HEK293 (cell line): ENCODE results near the gene KLK4.

Source experiments
- CTCF ChIA-PET: fragments of 350-600 bp; formaldehyde crosslinking; extraction: SDS; loops from one replicate; lab custom pipeline; 2021; ENCODE audit warnings: antibody characterized with exemption; lab: Yijun Ruan, JAX
- POLR2A ChIA-PET: fragments of 300-600 bp; formaldehyde crosslinking; extraction: SDS; loops from one replicate; lab custom pipeline; 2020; ENCODE audit warnings: antibody characterized with exemption, inconsistent platforms; lab: Yijun Ruan, JAX
- H3K27ac ChIP-seq: fragments of 200-500 bp; sonication (Bioruptor generic); 2 replicates; pipeline ENCODE4 v1.5.1; 2014; ENCODE audit warnings: low read depth, low read length, control low read depth, inconsistent platforms; ENCODE audit errors: extremely low read depth
- H3K36me3 ChIP-seq, 2 experiments: fragments of 200-500 bp in 1 of 2; sonication (Bioruptor generic) in 1 of 2; 1 replicate in 1 of 2; 2 replicates in 1 of 2; pipeline ENCODE4 v1.5.1; 2014 to 2017; ENCODE audit warnings: inconsistent platforms in 2 of 2, low read length in 2 of 2; ENCODE audit not compliant: control insufficient read depth in 2 of 2, insufficient read depth in 1 of 2
- H3K4me1 ChIP-seq: fragments of 200-500 bp; sonication (Bioruptor generic); 2 replicates; pipeline ENCODE4 v1.5.1; 2014; ENCODE audit warnings: mild to moderate bottlenecking, low read length, inconsistent platforms; ENCODE audit not compliant: control insufficient read depth, insufficient read depth
- H3K4me3 ChIP-seq: 2 replicates; pipeline ENCODE4 v1.5.1; 2011; ENCODE audit warnings: low read depth, mild to moderate bottlenecking, control low read depth, low read length, moderate library complexity
- H3K9me3 ChIP-seq: fragments of 200-500 bp; sonication (Bioruptor generic); 2 replicates; pipeline ENCODE4 v1.5.1; 2014; ENCODE audit warnings: low read depth, low read length, inconsistent platforms; ENCODE audit not compliant: control insufficient read depth, insufficient read depth
- GLI4 ChIP-seq: fragments of 450-650 bp; formaldehyde crosslinking; IDR thresholded peaks from 2 replicates; pipeline ENCODE4 v1.5.1; 2016; ENCODE audit warnings: missing biosample characterization, missing genetic modification characterization
- IKZF3 ChIP-seq: fragments of 450-650 bp; IDR thresholded peaks from 2 replicates; pipeline ENCODE4 v1.5.0; 2018; ENCODE audit warnings: missing biosample characterization, mild to moderate bottlenecking, missing genetic modification characterization, moderate library complexity
- MEIS1 ChIP-seq: sonication (generic); formaldehyde crosslinking; IDR thresholded peaks from 2 replicates; pipeline ENCODE4 v1.8.1; 2022; ENCODE audit warnings: missing genetic modification reagents, mild to moderate bottlenecking, borderline replicate concordance
- OVOL3 ChIP-seq: fragments of 450-650 bp; formaldehyde crosslinking; IDR thresholded peaks from 2 replicates; pipeline ENCODE4 v1.5.1; 2016; ENCODE audit warnings: missing biosample characterization, missing genetic modification characterization
- ZBTB26 ChIP-seq: fragments of 450-650 bp; formaldehyde crosslinking; optimal IDR thresholded peaks from 2 replicates; pipeline ENCODE3; 2016; ENCODE audit warnings: missing biosample characterization, mild to moderate bottlenecking, missing genetic modification characterization
- ZBTB44 ChIP-seq: fragments of 450-650 bp; IDR thresholded peaks from 2 replicates; pipeline ENCODE4 v1.5.1; 2018; ENCODE audit warnings: missing biosample characterization, mild to moderate bottlenecking, missing genetic modification characterization
- ZBTB8A ChIP-seq: fragments of 450-650 bp; formaldehyde crosslinking; IDR thresholded peaks from 2 replicates; pipeline ENCODE4 v1.5.1; 2016; ENCODE audit warnings: missing biosample characterization, missing genetic modification characterization
- ZFP37 ChIP-seq: fragments of 450-650 bp; formaldehyde crosslinking; IDR thresholded peaks from 2 replicates; pipeline ENCODE4 v1.5.1; 2016; ENCODE audit warnings: missing biosample characterization, missing genetic modification characterization
- ZFP41 ChIP-seq: fragments of 450-650 bp; formaldehyde crosslinking; IDR thresholded peaks from 2 replicates; pipeline ENCODE4 v1.5.1; 2016; ENCODE audit warnings: missing biosample characterization, missing genetic modification characterization, borderline replicate concordance
- ZNF114 ChIP-seq: fragments of 450-650 bp; formaldehyde crosslinking; IDR thresholded peaks from 2 replicates; pipeline ENCODE4 v1.5.0; 2017; ENCODE audit warnings: missing biosample characterization, missing genetic modification characterization
- ZNF169 ChIP-seq: fragments of 450-650 bp; formaldehyde crosslinking; IDR thresholded peaks from 2 replicates; pipeline ENCODE4 v1.5.1; 2016; ENCODE audit warnings: missing biosample characterization, missing genetic modification characterization
- ZNF184 ChIP-seq: fragments of 450-650 bp; IDR thresholded peaks from 2 replicates; pipeline ENCODE4 v1.5.1; 2018; ENCODE audit warnings: missing biosample characterization, mild to moderate bottlenecking, missing genetic modification characterization
- ZNF239 ChIP-seq: fragments of 450-650 bp; formaldehyde crosslinking; IDR thresholded peaks from 2 replicates; pipeline ENCODE4 v1.5.1; 2016; ENCODE audit warnings: missing biosample characterization, missing genetic modification characterization
- ZNF266 ChIP-seq: fragments of 450-650 bp; formaldehyde crosslinking; IDR thresholded peaks from 2 replicates; pipeline ENCODE4 v1.5.1; 2016; ENCODE audit warnings: missing biosample characterization, missing genetic modification characterization, low read depth
- ZNF423 ChIP-seq: fragments of 450-650 bp; formaldehyde crosslinking; IDR thresholded peaks from 2 replicates; pipeline ENCODE4 v1.5.1; 2016; ENCODE audit warnings: missing biosample characterization, missing genetic modification characterization
- ZNF596 ChIP-seq: fragments of 450-650 bp; IDR thresholded peaks from 2 replicates; pipeline ENCODE4 v1.5.0; 2018; ENCODE audit warnings: missing biosample characterization, mild to moderate bottlenecking, missing genetic modification characterization, moderate library complexity
- ZNF645 ChIP-seq: fragments of 450-650 bp; formaldehyde crosslinking; IDR thresholded peaks from 2 replicates; pipeline ENCODE4; 2016; ENCODE audit warnings: missing biosample characterization, missing genetic modification characterization
- ZNF677 ChIP-seq: fragments of 450-650 bp; IDR thresholded peaks from 2 replicates; pipeline ENCODE4 v1.5.0; 2018; ENCODE audit warnings: missing biosample characterization, mild to moderate bottlenecking, missing genetic modification characterization, moderate library complexity
- ZNF792 ChIP-seq: fragments of 450-650 bp; formaldehyde crosslinking; IDR thresholded peaks from 2 replicates; pipeline ENCODE4 v1.5.1; 2016; ENCODE audit warnings: missing biosample characterization, missing genetic modification characterization
- TF ChIP-seq, protein P1 (sequence below): fragments of 450-650 bp; formaldehyde crosslinking; IDR thresholded peaks from 2 replicates; pipeline ENCODE4 v1.5.1; 2016; ENCODE audit warnings: missing biosample characterization, missing genetic modification characterization, borderline replicate concordance
- TF ChIP-seq, protein P2 (sequence below): fragments of 450-650 bp; formaldehyde crosslinking; IDR thresholded peaks from 2 replicates; pipeline ENCODE4 v1.5.1; 2016; ENCODE audit warnings: missing biosample characterization, missing genetic modification characterization
- TF ChIP-seq, protein P3 (sequence below): fragments of 450-650 bp; formaldehyde crosslinking; IDR thresholded peaks from 2 replicates; pipeline ENCODE4 v1.5.1; 2016; ENCODE audit warnings: missing biosample characterization, missing genetic modification characterization
- TF ChIP-seq, protein P4 (sequence below): fragments of 450-650 bp; formaldehyde crosslinking; IDR thresholded peaks from 2 replicates; pipeline ENCODE4 v1.5.1; 2016; ENCODE audit warnings: missing biosample characterization, missing genetic modification characterization

KLK4 gene

GRCh38 chr19:50931023-50931422, 19.8 kb upstream of the KLK4 start (continued):
- TF ChIP-seq, protein P1, sequence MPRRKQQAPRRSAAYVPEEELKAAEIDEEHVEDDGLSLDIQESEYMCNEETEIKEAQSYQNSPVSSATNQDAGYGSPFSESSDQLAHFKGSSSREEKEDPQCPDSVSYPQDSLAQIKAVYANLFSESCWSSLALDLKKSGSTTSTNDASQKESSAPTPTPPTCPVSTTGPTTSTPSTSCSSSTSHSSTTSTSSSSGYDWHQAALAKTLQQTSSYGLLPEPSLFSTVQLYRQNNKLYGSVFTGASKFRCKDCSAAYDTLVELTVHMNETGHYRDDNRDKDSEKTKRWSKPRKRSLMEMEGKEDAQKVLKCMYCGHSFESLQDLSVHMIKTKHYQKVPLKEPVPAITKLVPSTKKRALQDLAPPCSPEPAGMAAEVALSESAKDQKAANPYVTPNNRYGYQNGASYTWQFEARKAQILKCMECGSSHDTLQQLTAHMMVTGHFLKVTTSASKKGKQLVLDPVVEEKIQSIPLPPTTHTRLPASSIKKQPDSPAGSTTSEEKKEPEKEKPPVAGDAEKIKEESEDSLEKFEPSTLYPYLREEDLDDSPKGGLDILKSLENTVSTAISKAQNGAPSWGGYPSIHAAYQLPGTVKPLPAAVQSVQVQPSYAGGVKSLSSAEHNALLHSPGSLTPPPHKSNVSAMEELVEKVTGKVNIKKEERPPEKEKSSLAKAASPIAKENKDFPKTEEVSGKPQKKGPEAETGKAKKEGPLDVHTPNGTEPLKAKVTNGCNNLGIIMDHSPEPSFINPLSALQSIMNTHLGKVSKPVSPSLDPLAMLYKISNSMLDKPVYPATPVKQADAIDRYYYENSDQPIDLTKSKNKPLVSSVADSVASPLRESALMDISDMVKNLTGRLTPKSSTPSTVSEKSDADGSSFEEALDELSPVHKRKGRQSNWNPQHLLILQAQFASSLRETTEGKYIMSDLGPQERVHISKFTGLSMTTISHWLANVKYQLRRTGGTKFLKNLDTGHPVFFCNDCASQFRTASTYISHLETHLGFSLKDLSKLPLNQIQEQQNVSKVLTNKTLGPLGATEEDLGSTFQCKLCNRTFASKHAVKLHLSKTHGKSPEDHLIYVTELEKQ (tag by site-specific recombination) = no peak
- no peak for TF ChIP-seq IKZF3 (tag by site-specific recombination)
- no peak for TF ChIP-seq ZFP37
- no peak for TF ChIP-seq MEIS1 (CRISPR knock-in tag)
- no peak for TF ChIP-seq OVOL3 (tag by site-specific recombination)
- no peak for TF ChIP-seq ZNF239 (tag by site-specific recombination)
- no peak for TF ChIP-seq ZNF266
- TF ChIP-seq ZNF596 (tag by site-specific recombination) = peak; percentile 72
- no peak for TF ChIP-seq ZFP41 (tag by site-specific recombination)
- no peak for TF ChIP-seq ZNF114 (tag by site-specific recombination)
- TF ChIP-seq ZBTB44 (tag by site-specific recombination) = no peak

DNA sequence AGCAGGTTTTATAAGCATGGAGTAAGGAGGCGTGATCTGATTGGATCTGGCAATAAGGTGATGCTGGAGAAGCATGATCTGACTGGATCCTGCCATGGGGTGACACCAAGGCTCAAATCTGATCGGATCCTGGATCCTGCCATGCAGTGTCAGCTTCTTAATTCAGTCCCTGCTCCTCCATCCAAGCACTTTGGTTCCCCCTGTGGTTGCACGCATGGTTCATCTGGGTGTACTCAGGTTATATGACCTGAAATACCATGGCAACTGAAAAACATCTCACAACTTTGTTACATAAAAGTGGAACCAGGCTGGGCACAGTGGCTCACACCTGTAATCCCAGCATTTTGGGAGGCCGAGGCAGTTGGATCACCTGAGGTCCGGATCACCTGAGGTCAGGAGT, 17.6 kb upstream of the KLK4 start:
- no peak overlapping the region for H3K27ac ChIP-seq
- POLR2A ChIA-PET = no interaction called here
- H3K36me3 ChIP-seq = no peaks in the 10 kb centered on the region
- CTCF ChIA-PET = interaction anchor here (0.5 to 1.6 kb wide), 6 partner anchors 11 to 168 kb away, joined by 3 to 5 read pairs (median 3); no protein-coding TSS in a partner anchor
- TF ChIP-seq ZNF184 (tag by site-specific recombination) (no peak), ZNF423 (tag by site-specific recombination) (no peak), GLI4 (tag by site-specific recombination) (no peak), ZBTB26 (tag by site-specific recombination) (no peak), ZNF792 (tag by site-specific recombination) (no peak), MEIS1 (CRISPR knock-in tag) (no peak), ZNF645 (tag by site-specific recombination) (no peak), ZBTB8A (no peak), ZNF169 (tag by site-specific recombination) (no peak), ZFP41 (tag by site-specific recombination) (no peak), ZNF677 (no peak)
- TF ChIP-seq, protein P2, sequence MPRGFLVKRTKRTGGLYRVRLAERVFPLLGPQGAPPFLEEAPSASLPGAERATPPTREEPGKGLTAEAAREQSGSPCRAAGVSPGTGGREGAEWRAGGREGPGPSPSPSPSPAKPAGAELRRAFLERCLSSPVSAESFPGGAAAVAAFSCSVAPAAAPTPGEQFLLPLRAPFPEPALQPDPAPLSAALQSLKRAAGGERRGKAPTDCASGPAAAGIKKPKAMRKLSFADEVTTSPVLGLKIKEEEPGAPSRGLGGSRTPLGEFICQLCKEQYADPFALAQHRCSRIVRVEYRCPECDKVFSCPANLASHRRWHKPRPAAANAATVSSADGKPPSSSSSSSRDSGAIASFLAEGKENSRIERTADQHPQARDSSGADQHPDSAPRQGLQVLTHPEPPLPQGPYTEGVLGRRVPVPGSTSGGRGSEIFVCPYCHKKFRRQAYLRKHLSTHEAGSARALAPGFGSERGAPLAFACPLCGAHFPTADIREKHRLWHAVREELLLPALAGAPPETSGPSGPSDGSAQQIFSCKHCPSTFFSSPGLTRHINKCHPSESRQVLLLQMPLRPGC = no peak
- TF ChIP-seq, protein P3, sequence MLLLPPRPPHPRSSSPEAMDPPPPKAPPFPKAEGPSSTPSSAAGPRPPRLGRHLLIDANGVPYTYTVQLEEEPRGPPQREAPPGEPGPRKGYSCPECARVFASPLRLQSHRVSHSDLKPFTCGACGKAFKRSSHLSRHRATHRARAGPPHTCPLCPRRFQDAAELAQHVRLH (tag by site-specific recombination) = no peak
- TF ChIP-seq, protein P4, sequence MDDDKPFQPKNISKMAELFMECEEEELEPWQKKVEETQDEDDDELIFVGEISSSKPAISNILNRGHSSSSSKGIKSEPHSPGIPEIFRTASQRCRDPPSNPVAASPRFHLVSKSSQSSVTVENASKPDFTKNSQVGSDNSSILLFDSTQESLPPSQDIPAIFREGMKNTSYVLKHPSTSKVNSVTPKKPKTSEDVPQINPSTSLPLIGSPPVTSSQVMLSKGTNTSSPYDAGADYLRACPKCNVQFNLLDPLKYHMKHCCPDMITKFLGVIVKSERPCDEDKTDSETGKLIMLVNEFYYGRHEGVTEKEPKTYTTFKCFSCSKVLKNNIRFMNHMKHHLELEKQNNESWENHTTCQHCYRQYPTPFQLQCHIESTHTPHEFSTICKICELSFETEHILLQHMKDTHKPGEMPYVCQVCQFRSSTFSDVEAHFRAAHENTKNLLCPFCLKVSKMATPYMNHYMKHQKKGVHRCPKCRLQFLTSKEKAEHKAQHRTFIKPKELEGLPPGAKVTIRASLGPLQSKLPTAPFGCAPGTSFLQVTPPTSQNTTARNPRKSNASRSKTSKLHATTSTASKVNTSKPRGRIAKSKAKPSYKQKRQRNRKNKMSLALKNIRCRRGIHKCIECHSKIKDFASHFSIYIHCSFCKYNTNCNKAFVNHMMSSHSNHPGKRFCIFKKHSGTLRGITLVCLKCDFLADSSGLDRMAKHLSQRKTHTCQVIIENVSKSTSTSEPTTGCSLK (tag by site-specific recombination) = no peak
- H3K4me1 ChIP-seq = no peaks in the 10 kb centered on the region
- H3K9me3 ChIP-seq = no peaks in the 10 kb centered on the region
- no peak overlapping the region for H3K4me3 ChIP-seq
